GM19351 (cell line): ENCODE measurements around the gene B3GNT3.

Experiments
- ATAC-seq: cut with Tn5 transposase; IDR thresholded peaks from one replicate; pipeline ENCODE4 v1.9.1; 2021; ENCODE audit warnings: mild to moderate bottlenecking, moderate library complexity; ENCODE audit not compliant: unreplicated experiment

The B3GNT3 gene, protein sequence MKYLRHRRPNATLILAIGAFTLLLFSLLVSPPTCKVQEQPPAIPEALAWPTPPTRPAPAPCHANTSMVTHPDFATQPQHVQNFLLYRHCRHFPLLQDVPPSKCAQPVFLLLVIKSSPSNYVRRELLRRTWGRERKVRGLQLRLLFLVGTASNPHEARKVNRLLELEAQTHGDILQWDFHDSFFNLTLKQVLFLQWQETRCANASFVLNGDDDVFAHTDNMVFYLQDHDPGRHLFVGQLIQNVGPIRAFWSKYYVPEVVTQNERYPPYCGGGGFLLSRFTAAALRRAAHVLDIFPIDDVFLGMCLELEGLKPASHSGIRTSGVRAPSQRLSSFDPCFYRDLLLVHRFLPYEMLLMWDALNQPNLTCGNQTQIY

DNA sequence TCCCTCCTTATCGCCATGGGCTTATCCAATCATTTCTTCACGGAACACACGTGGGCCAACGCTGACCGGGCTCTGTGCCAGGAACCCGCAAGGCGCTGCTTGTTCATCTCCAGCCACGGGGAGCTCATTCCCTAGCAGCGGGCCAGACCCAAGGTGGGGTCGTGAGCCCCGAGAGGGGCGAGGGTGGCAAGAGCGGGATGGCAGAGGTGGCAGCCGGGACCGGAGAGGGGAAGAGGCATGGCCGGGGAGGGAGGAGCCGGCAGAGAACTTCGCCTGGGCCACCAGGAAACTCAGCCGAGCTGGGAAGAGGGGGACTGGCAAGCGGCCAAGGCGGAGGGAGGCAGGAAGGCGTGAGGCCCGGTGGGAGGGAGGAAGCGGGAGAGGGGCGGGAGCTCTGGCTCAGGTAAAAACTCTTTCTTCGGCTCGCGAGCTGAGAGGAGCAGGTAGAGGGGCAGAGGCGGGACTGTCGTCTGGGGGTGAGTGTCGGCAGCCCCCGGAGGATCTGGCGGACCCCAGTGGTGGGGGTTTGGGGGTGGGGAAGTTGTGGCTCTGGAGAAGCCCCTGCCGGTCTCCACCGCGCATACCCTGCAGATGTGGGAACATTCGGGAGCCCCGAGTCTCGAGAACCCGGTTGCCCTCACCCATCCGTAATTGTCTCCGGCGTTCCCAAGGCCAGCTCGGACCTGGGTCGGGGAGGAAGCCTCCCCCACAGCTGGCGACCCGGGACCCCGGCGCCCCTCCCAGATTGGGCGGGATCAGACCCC is at the start of gene B3GNT3:
B3GNT3 (plus strand) TSS at position 408 of the 764 bp plus-strand sequence. CDS start 12,670 bp downstream, outside the sequence.
- ATAC-seq: no peak

DNA sequence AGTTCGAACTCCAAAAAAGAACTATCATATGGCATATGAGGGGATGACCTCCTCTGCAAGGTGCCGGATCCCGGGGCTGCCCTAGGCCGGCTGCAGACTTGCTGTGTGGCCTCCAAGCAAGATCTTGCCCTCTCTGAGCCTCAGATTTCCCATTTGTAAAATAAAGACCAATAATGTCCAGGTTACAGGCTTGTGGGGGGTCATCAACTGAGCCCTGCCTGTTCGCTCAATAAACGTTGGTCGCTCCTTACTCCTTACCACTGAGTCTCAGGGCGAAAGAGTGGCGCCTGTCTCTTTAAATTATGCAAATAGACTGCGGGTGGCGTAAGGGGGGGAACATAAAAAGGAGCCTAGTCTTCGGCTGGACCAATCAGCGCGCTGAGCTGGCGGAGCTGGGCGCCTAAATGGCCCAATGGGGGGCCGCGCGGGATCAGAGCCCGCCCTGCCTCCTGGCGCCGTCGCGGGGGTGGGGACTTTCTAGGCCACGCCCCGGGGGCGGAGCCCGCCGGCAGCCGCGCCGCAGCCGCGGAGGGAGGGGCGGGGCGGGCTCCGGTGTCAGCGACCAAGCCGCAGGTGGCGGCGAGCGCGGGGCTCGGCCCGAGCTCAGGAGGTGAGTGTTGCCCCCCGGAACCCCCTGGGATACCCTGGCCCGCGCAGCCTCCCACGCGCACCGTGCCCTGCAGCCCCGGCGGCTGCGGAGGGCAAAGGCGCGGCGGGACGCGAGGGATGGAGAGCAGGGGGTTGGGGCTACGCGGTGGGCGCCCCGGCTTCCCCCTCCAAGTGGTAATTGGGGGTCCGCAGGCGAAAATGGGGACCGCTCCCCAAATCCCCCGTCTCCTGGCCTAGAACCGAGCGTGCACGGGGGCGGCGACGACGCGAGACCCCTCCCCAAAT is 47.5 kb upstream of the B3GNT3 start:
- ATAC-seq: peak; percentile 68

DNA sequence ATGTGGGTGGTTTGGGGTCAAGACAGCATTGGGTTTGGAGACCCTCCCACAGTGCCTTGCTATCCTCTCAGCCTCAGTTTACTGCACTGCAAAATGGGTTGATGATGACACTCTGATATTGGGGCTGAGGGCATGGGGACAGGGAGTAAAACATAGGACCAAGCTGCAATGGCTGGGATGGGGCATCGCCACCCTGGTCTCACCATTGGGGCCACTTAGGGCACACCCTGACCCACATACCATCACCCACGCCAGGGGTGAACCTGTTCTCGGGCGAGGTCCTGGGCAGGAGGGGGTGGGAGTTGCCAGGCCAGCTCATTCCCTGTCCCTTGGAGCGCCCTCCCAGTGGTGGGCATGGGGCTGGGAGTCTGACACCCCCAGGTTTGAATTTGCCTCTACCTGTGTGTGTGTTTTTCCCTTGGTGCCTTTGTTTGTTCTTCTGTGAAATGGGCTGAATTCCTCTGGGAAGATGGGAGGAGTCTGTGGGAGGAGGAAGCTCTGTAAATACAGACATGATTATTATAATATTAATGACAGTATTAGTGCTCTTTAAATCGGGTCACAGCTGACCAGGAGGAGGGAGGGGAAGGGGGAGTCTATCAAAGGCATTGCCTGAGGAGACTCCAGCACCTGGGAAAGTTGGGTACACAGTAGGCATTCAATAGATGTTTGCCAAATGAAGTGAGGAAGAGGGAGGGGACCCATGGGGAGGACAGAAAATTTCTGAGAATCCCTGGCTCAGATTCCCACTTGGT is 45.9 kb upstream of the B3GNT3 start:
- no peak for ATAC-seq

DNA sequence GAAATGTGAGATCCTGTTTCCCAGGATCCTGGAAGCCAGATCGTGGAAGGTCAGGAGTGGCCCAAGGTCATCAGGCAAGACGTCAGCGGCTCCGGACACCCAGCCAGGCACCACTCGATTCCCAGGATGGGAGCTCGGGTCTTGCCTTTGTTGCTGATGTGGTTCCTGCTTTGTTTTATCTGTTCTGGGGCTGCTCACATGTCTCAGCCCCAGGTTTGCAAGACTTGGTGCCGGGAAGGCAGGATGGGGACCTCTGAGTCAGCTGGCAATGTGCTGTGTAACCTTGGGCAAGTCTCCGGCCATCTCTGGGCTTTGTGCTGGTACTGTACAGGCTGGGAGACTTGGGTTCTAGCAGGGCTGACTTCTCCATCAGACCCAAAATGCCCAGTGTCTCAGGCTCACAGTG is 45.0 kb upstream of the B3GNT3 start:
- no peak for ATAC-seq

DNA sequence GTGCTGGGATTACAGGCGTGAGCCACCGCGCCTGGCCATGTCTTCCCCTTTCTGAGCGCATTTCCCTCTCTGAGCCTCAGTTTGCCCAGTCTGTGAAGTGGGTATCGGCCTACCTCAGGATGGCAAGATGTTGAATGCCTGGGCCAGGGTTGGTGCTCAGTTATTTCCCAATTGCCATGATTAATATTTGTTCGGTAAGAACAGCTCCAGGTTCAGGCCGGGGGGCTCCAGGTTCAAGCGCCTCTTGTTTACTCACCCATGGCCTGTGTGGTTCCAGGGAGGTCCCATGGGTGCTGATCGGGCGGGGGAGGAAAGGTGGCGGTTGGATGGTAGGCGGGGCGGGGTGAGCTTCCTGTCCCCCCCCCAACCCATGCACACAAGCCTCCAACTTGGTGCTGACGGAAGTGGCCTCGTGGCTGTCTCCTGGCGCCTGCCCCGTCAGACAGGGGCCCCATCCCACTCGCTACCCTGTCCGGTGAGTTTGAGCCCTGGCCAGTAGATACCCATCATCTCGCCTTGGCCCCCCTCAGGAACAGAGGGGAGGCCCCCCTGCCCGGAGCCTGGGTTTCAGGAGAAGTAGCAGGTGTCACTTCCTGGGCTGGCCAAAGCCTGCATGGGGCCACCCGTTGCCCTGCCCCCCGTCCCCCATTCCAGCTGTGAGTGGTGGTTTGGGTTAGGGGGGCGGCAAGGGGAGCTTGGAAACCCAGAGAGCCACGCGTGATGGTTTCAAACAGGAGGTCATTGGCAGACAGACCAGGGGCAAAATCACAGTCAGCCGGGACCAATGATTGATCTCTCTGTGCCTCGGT is 43.6 kb upstream of the B3GNT3 start, which contains the start of gene FCHO1:
FCHO1 (plus strand) TSS at position 375 of the 809 bp plus-strand sequence. CDS start 3,688 bp downstream, outside the sequence.
- ATAC-seq: peak; percentile 37

DNA sequence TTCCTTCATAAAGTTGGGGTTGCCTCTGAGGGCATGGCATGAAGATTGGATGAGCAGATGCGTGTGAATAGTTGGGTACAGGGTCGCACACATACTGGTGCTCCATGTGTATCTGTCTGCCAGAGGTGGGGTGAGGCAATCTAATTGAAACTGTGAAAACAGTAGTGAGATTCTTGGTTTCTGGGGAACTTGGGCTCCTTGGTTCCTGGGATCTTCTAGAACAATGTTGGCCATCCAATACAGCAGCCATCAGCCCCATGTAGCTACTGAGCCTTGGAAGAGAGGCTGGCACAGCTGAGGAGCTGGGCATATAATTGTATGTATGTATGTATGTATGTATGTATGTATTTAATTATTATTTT is 43.0 kb upstream of the B3GNT3 start:
- ATAC-seq: no peak

DNA sequence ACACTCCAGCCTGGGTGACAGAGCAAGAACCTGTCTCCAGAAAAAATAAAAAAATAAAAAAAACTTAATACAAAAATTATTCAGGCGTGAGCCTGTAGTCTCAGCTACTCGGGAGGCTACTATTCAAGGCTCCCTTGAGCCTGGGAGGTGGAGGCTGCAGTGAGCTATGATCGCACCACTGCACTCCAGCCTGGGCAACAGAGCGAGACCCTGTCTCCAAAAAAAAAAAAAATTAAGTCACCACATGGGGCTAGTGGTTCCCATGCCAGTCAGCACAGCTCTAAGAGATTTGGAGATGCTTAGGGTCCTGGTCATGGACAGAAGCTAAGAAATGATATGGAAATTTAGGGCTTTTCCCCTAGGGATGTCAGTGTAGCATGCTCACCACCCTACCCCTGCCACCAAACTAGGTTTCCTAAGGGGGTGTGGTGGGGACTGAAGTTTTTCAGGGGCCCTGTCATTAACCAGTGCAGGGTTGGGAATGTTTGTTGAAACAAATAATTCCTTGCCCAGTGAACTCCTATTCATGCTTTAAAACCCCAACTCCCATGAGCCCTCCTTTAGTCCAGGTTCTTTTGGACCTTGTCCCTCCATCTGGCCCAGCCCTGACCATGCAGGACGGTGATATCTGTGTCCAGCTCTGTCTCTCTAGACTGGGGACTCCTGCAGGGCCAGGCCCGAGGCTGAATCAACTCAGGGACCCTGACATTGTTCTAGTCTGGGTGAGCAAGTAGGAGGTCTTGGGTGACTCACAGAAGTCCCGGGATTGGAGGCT is 41.9 kb upstream of the B3GNT3 start:
- ATAC-seq: no peak

DNA sequence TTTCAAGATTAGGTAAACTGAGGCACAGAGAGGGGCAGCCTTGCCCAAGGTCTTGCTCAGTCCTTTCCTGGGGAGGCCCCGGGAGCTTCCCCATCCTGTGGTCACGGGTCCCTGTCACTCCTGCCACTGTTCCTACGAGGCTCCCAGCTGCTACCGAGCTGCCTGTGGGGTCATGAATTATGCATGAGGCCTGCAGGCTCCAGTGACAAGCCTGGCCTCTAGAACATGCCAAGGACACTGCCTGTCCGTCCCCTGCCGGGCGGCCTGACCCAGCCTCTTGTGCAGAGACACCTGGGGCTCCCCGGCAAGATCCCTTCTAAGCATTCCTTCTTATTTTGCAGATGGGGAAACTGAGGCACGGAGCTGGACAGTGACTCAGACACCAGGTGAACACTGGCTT is 41.0 kb upstream of the B3GNT3 start:
- no peak for ATAC-seq

DNA sequence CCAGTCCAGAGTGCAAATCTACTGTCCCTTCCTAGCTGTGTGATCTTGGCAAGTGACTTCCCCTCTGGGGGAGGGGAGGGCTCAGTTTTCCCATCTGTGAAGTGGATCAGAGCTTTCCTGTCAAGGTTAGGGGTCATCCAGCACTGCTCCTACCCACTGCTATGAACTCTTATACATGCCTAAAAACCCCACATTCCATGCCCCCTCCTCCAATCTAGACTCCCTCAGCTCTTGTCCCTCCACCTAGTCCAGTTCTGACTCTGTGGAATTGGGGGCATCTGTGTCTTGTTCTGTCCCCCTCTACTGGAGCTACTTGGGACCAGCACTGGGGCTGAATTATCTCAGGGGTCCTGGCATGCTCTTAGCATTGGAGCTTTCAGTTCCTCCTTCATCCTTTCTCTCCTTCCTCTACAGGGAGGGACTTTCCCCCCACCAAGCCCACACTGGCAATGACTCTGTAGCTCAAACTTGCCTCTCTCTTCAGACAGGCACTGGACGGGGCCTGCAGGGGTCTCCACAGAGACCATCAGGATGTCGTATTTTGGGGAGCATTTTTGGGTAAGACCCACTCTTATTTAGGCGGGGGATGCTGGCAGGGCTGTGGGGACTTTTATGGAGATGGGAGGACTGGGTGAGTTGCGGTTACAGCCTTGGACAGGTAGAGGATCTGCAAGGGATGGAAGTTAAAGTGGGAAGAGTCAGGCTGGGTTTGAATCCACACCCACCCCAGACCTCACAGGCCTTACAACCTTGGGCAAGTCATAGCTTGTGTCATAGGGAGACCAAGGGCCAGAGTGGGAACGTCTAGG is 40.1 kb upstream of the B3GNT3 start:
- no peak for ATAC-seq

DNA sequence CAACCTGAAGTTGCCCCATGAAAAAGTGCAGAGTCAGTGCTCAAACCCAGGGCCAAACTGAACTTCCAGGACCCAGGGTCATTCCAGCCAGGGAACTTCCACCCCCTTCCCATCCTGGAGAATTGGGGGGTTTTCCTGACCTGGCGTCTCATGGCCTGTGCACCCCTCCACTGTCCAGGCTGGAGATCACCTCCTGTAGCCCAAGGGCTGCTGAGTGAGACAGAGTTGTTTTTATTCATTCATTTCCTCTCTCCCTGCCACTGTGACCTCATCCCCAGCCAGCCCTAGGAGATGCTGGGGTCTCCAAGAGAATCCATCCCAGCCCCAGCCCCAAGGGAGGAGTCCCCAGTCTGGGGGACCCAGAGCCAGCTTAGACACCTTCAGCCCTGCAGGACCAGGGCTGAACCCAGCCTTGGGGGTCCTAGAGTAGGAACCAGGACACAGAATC is 39.5 kb upstream of the B3GNT3 start:
- no peak for ATAC-seq

DNA sequence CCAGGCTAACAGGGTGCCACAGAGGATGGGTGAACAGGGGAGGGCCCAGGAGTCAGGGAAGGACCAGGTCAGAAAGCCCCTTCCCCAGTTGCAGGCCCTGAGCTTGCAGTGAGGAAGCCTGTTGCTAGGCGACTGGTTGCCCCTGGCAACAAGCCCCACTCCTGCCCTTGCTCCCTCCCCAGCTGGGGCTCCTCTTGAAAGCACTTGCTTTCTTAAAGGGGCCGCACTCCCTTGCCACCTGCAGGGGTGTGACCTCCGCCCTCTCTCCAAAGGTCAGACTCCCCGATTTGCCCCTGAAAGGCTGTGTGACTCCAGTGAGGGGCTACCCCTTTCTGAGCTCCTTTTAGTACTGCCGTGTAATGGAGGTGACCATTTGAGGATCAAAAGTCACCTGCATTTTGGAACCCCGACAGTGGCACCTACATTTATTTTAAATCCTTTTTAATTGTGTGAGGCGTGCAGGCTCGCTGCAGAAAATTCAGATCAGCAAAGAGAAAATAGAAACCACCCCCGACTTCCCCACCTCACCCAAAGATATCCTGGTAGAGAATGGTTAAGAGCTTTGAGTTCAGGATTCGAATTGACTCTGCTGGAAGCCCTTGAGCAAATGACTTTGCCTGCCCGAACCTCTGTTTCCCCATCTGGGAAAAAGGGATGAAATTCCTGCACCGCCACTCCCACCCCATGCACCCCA is 38.8 kb upstream of the B3GNT3 start:
- no peak for ATAC-seq

DNA sequence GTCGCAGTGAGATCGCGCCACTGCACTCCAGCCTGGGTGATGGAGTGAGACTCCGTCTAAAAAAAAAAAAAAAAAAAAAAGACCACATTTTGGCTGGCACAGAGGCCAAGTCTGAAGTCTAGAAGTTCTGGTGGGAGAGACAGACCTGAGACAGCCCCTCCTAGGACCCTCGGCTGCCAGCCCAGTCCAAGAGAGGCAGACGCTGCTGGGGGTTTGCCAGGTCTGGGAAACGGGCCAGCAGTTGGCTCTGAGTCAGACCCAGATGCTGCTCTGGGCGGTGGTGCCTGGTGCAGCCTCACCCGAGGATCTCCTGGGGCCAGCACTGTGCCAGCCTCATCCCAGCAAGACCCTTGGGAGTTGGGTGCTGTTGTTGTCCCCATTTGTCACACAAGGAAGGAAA is 37.8 kb upstream of the B3GNT3 start:
- no peak for ATAC-seq

DNA sequence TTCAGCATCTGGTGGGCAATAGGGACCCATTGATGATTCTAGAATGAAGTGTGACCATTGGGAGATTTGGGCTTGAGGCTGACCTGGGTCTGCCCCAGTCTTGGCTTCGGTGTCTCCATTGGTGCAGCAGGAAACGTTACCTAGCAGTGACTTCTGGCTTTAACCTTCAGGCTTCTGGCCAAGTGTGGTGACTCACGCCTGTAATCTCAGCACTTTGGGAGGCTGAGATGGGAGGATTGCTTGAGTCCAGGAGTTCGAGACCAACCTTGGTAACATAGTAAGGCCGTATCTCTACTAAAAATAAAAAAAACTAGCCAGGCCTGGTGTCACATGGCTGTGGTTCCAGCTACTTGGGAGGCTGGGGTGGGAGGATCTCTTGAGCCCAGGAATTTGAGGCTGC is 36.4 kb upstream of the B3GNT3 start:
- ATAC-seq: no peak

DNA sequence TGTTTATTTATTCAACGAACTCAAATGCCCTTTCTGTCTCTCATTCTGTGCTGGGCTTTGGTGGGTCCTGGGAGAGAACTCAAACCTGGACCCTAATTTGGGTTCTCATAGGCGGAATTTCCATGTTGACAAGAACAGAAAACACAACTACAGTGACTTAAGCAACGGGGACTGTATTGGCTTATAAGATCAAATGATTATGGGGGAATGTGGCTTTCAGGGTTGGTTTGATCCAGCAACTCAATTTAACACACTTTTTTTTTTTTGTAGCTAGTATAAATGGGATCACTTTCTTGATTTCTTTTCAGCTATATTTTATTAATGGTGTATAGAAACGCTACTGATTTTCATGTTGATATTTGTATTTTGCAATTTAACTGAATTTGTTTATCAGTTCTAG is 33.8 kb upstream of the B3GNT3 start:
- no peak for ATAC-seq

DNA sequence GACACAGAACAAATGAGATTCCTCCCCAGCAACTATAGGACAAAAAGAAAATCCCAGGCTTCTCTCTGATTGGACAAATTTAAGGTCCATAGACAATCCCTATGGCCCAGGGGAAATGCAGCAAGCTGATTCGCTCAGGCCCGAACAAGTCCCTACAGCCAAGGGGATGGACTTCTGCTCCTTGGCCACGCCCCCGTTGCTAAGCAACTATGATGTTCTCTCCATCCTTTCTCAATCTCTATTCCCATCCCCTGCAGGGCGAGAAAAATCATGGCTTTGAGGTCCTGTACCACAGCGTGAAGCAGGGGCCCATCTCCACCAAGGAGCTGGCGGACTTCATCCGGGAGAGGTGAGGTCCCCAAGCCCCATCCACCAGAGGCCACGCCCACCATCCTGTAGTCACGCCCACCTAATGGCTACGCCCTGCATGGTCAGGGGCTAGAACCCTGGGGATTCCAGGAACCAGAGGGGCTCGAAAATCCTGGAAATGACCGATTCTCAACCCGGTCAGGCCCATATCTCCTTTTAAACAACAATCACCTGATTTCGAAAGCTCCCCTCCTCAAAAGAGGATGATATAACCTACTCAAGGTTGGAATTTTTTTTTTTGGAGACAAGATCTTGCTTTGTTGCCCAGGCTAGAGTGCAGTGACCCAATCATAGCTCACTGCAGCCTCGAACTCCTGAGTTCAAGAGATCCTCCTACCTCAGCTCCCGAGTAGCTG is 32.3 kb upstream of the B3GNT3 start:
- ATAC-seq: no peak

DNA sequence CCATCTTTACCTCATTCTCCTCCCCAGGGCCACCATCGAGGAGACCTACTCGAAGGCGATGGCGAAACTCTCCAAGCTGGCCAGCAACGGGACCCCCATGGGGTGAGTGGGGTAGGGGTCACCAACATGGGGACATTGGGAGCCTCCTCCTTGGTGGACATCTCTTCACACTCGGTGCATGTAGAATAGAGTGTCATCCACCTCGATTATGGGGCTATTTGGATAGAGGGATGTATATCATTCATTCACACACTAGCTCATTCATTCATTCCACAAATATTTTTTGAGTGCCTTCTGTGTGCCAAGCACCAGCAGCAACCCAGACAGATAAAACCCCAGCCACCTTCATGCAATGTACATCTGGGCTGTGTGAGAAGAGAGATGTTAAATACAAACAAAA is 30.6 kb upstream of the B3GNT3 start:
- ATAC-seq: no peak
